Peyer's patch (tissue), 4 donors: ENCODE results near the gene CCNH. TPM values are rescaled to one million over a fixed set of nuclear protein-coding genes. Genes with fewer than 3 reads are reported as not detected.

Experiments used
- DNase-seq, 3 donors: peaks; one replicate each; pipeline ENCODE4 v3.0.0-alpha.2; 2017 to 2019
- H3K27ac ChIP-seq, 4 donors: fragments of 200-600 bp; sonication (generic); one replicate each; pipeline ENCODE4 v1.5.1; 2016 to 2019
- H3K27me3 ChIP-seq, 2 donors: fragments of 200-600 bp; sonication (generic); one replicate each; pipeline ENCODE4 v1.5.1; 2019
- H3K36me3 ChIP-seq, 3 donors: fragments of 200-600 bp; sonication (generic); one replicate each; pipeline ENCODE4 v1.5.1; 2016 to 2019
- H3K4me1 ChIP-seq, 4 donors: fragments of 200-600 bp; sonication (generic); one replicate each; pipeline ENCODE4 v1.5.1; 2016 to 2019
- H3K4me3 ChIP-seq, 4 donors: fragments of 200-600 bp; sonication (generic); 1 replicate in 3 of 4; 2 replicates in 1 of 4; pipeline ENCODE4 v1.5.1; 2016 to 2019; ENCODE audit warnings: mild to moderate bottlenecking in 1 of 4
- H3K9me3 ChIP-seq, 4 donors: fragments of 200-600 bp; sonication (generic); one replicate each; pipeline ENCODE4 v1.5.1; 2016 to 2019; ENCODE audit warnings: mild to moderate bottlenecking in 1 of 4
- CTCF ChIP-seq, 6 experiments: fragments of 450-650 bp in 4 of 6; fragments of 200-600 bp in 2 of 6; sonication (generic) in 1 of 6; IDR thresholded peaks; one replicate each; pipeline ENCODE4 v1.5.1; 2017 to 2019; ENCODE audit warnings: antibody characterized with exemption in 6 of 6, mild to moderate bottlenecking in 3 of 6, moderate library complexity in 1 of 6
- POLR2A ChIP-seq, 2 donors: fragments of 450-650 bp; IDR thresholded peaks; one replicate each; pipeline ENCODE4 v1.5.1; 2017; ENCODE audit warnings: antibody characterized with exemption in 2 of 2, mild to moderate bottlenecking in 2 of 2, moderate library complexity in 2 of 2
- total RNA-seq, 4 donors: library from RNA; depleted of rRNA; stranded (reverse); fragments of >200 nt; gene quantifications; one replicate each; pipeline ENCODE4 v1.1.0, GENCODE V29; 2016

CCNH gene
- total RNA-seq, 4 donors from 2014 or later: 81.7 to 370 (median 127) TPM

GRCh38 chr5:87437724-87438123, 25.0 kb upstream of the CCNH start:
- no peaks in the 10 kb centered on the region for H3K27me3 ChIP-seq
- no peaks in the 10 kb centered on the region for H3K4me1 ChIP-seq
- TF ChIP-seq CTCF (IDR thresholded peaks at IDR 0.05): no peak
- TF ChIP-seq POLR2A (IDR thresholded peaks at IDR 0.05): no peak

GRCh38 chr5:87435144-87435694, 22.5 kb upstream of the CCNH start:
- Histone ChIP-seq H3K27ac (no peak overlapping the region), H3K9me3 (no peaks in the 10 kb centered on the region), H3K36me3 (no peaks in the 10 kb centered on the region), H3K4me3 (no peak overlapping the region), H3K27me3 (no peaks in the 10 kb centered on the region), H3K4me1 (no peaks in the 10 kb centered on the region)
- TF ChIP-seq POLR2A (IDR thresholded peaks at IDR 0.05) (no peak), CTCF (IDR thresholded peaks at IDR 0.05) (no peak)
- DNase-seq: no peak

More at GRCh38 chr5:87437724-87438123, 25.0 kb upstream of the CCNH start:
- DNase-seq: no peak
- Histone ChIP-seq H3K36me3 (no peaks in the 10 kb centered on the region), H3K9me3 (no peaks in the 10 kb centered on the region), H3K4me3 (no peak overlapping the region), H3K27ac (no peak overlapping the region)

- H3K36me3 ChIP-seq: no peaks in the 10 kb centered on the region
- no peak overlapping the region for H3K4me3 ChIP-seq
- no peaks in the 10 kb centered on the region for H3K27me3 ChIP-seq
- H3K9me3 ChIP-seq: no peaks in the 10 kb centered on the region
- H3K27ac ChIP-seq: no peak overlapping the region
- H3K4me1 ChIP-seq: no peaks in the 10 kb centered on the region
- no peak for DNase-seq
- TF ChIP-seq CTCF (IDR thresholded peaks at IDR 0.05): no peak
- TF ChIP-seq POLR2A (IDR thresholded peaks at IDR 0.05): no peak
Measured at GRCh38 chr5:87434461-87434860, 21.7 kb upstream of the CCNH start.

GRCh38 chr5:87433945-87434344, 21.2 kb upstream of the CCNH start:
- TF ChIP-seq POLR2A (IDR thresholded peaks at IDR 0.05) (no peak), CTCF (IDR thresholded peaks at IDR 0.05) (no peak)
- H3K4me1 ChIP-seq: no peaks in the 10 kb centered on the region
- H3K4me3 ChIP-seq: no peak overlapping the region
- H3K27ac ChIP-seq: no peak overlapping the region
- H3K9me3 ChIP-seq: no peaks in the 10 kb centered on the region
- DNase-seq: no peak
- no peaks in the 10 kb centered on the region for H3K27me3 ChIP-seq
- no peaks in the 10 kb centered on the region for H3K36me3 ChIP-seq

GRCh38 chr5:87432460-87432859, 19.7 kb upstream of the CCNH start:
- TF ChIP-seq POLR2A (IDR thresholded peaks at IDR 0.05) (no peak), CTCF (IDR thresholded peaks at IDR 0.05) (no peak)

More at GRCh38 chr5:87432460-87432859, 19.7 kb upstream of the CCNH start:
- H3K36me3 ChIP-seq: no peaks in the 10 kb centered on the region
- no peaks in the 10 kb centered on the region for H3K9me3 ChIP-seq
- no peak overlapping the region for H3K27ac ChIP-seq
- DNase-seq: no peak
- no peak overlapping the region for H3K4me3 ChIP-seq
- no peaks in the 10 kb centered on the region for H3K4me1 ChIP-seq
- no peaks in the 10 kb centered on the region for H3K27me3 ChIP-seq
